B cell (primary cell): Measurements from ENCODE around the gene ZNF710. TPM values are rescaled to one million over a fixed set of nuclear protein-coding genes. Genes with fewer than 3 reads are reported as not detected.

Experiments
- ATAC-seq: fragments of 200-7000 bp; cut with Tn5 transposase; one replicate; pipeline ENCODE4 v1.10.0; 2021; ENCODE audit warnings: low read depth, mild to moderate bottlenecking, moderate number of reproducible peaks, moderate library complexity
- CTCF ChIA-PET: fragments of 350-600 bp; sonication (Branson Sonifier 250); formaldehyde crosslinking; loops from one replicate; lab custom pipeline; 2021; ENCODE audit warnings: antibody characterized with exemption, inconsistent platforms; lab: Charles Lee
- POLR2A ChIA-PET: fragments of 350-600 bp; sonication (Branson Sonifier 250); formaldehyde crosslinking; loops from one replicate; lab custom pipeline; 2021; ENCODE audit warnings: antibody characterized with exemption; lab: Charles Lee
- DNase-seq: peaks from one replicate; pipeline ENCODE4 v3.0.0; 2013
- H2AFZ ChIP-seq: 2 replicates; pipeline ENCODE4 v1.6.1; 2012; ENCODE audit warnings: mild to moderate bottlenecking, low read depth, low read length; ENCODE audit not compliant: insufficient read depth, poor library complexity, severe bottlenecking
- H3K27ac ChIP-seq, 2 donors: 1 replicate in 1 of 2; 2 replicates in 1 of 2; pipeline ENCODE4 v1.5.1; 2012 to 2013; ENCODE audit warnings: low read length in 2 of 2, mild to moderate bottlenecking in 2 of 2, moderate library complexity in 1 of 2
- H3K27me3 ChIP-seq, 4 experiments: fragments of 200-600 bp in 1 of 4; sonication (generic) in 1 of 4; replicated peaks in 1 of 4; 1 replicate in 2 of 4; 2 replicates in 2 of 4; pipeline versions ENCODE4 v1.6.1 to v1.7.0; 2013 to 2016; ENCODE audit warnings: low read length in 3 of 4, mild to moderate bottlenecking in 2 of 4, mixed read lengths in 1 of 4, moderate library complexity in 1 of 4; ENCODE audit not compliant: insufficient read depth in 4 of 4, control insufficient read depth in 3 of 4; ENCODE audit errors: control extremely low read depth in 1 of 4
- H3K36me3 ChIP-seq, 2 experiments: replicated peaks in 1 of 2; 1 replicate in 1 of 2; 2 replicates in 1 of 2; pipeline versions ENCODE4 v1.6.1 to v1.7.1; 2013; ENCODE audit warnings: low read length in 1 of 2; ENCODE audit not compliant: insufficient read depth in 2 of 2, control insufficient read depth in 1 of 2; ENCODE audit errors: control extremely low read depth in 1 of 2, extremely low read depth in 1 of 2
- H3K4me1 ChIP-seq, 2 donors: fragments of 200-600 bp in 1 of 2; sonication (generic) in 1 of 2; 1 replicate in 1 of 2; 2 replicates in 1 of 2; pipeline versions ENCODE4 v1.5.1 to v1.6.1; 2013 to 2017; ENCODE audit warnings: low read length in 2 of 2; ENCODE audit not compliant: control insufficient read depth in 2 of 2, insufficient read depth in 2 of 2
- H3K4me2 ChIP-seq: replicated peaks from 2 replicates; pipeline ENCODE3; 2012; ENCODE audit warnings: mild to moderate bottlenecking, low read depth, low read length; ENCODE audit not compliant: poor library complexity, severe bottlenecking
- H3K4me3 ChIP-seq, 5 experiments: fragments of 200-600 bp in 1 of 5; sonication (generic) in 1 of 5; 1 replicate in 3 of 5; 2 replicates in 2 of 5; pipeline versions ENCODE4 v1.5.1 to v1.7.0; 2011 to 2016; ENCODE audit warnings: low read length in 4 of 5, mild to moderate bottlenecking in 4 of 5, low read depth in 2 of 5, control low read depth in 1 of 5, moderate library complexity in 1 of 5; ENCODE audit not compliant: insufficient read depth in 1 of 5; ENCODE audit errors: control extremely low read depth in 1 of 5, extremely low read depth in 1 of 5
- H3K79me2 ChIP-seq: fragments of 200-600 bp; sonication (generic); one replicate; pipeline ENCODE4 v1.6.0; 2016; ENCODE audit warnings: low read length; ENCODE audit not compliant: control insufficient read depth, insufficient read depth
- H3K9ac ChIP-seq: fragments of 200-600 bp; sonication (generic); 2 replicates; pipeline ENCODE4 v1.6.1; 2017; ENCODE audit warnings: mild to moderate bottlenecking, low read length, moderate library complexity
- H3K9me3 ChIP-seq, 3 donors: one replicate each; pipeline versions ENCODE4 v1.6.1 to v1.7.1; 2013; ENCODE audit warnings: low read length in 2 of 3; ENCODE audit not compliant: control insufficient read depth in 2 of 3, insufficient read depth in 1 of 3; ENCODE audit errors: control extremely low read depth in 1 of 3
- H4K20me1 ChIP-seq: 2 replicates; pipeline ENCODE4 v1.6.0; 2012; ENCODE audit warnings: mild to moderate bottlenecking, low read length; ENCODE audit not compliant: insufficient read depth, control insufficient read depth, poor library complexity, severe bottlenecking
- H3K27ac Mint-ChIP-seq: one replicate; pipeline ENCODE4 v1.8.0; 2021; ENCODE audit warnings: mixed read lengths
- H3K27me3 Mint-ChIP-seq: one replicate; pipeline ENCODE4 v1.8.0; 2021; ENCODE audit warnings: mixed read lengths
- H3K4me1 Mint-ChIP-seq: one replicate; pipeline ENCODE4 v1.8.0; 2021; ENCODE audit warnings: mixed read lengths
- H3K4me3 Mint-ChIP-seq: one replicate; pipeline ENCODE4 v1.8.0; 2021; ENCODE audit warnings: mixed read lengths
- H3K9me3 Mint-ChIP-seq: one replicate; pipeline ENCODE4 v1.8.0; 2022; ENCODE audit warnings: mixed read lengths; ENCODE audit not compliant: insufficient read depth
- CTCF ChIP-seq: fragments of 200-600 bp; IDR thresholded peaks from one replicate; pipeline ENCODE4 v1.8.0; 2022; ENCODE audit warnings: antibody characterized with exemption, mild to moderate bottlenecking
- EZH2 ChIP-seq: IDR thresholded peaks from 2 replicates; pipeline ENCODE4 v1.6.1; 2012; ENCODE audit warnings: borderline replicate concordance, low read depth, mild to moderate bottlenecking, moderate library complexity, low read length; ENCODE audit not compliant: insufficient read depth, poor library complexity, severe bottlenecking
- WGBS: methylation state at CpG from one replicate; pipeline ENCODE4 v1.1.5; 2013; ENCODE audit warnings: missing lambda C conversion rate; ENCODE audit not compliant: insufficient coverage; 5-methylcytosine and 5-hydroxymethylcytosine counted together
- intact Hi-C: fragments of 100-400 bp; cut with micrococcal nuclease; formaldehyde crosslinking; loops from one replicate; pipeline ENCODE4 v1.10.0; 2022
- polyA plus RNA-seq: library from polyadenylated mRNA; depleted of rRNA; stranded (reverse); fragments of >200 nt; gene quantifications from 2 replicates; pipeline ENCODE4 v1.2.3, GENCODE V29; 2012
- total RNA-seq, 2 donors: library from RNA; stranded (reverse); fragments of 120-200 nt in 1 of 2; gene quantifications; 1 replicate in 1 of 2; 2 replicates in 1 of 2; pipeline versions ENCODE4 v1.2.3 to v1.2.4, GENCODE V29; 2013 to 2022

The ZNF710 gene
- total and polyA plus RNA-seq, 2 donors (not counting 1 experiment from before 2014, with no cell fraction given), result 8.7 to 38.7 TPM

GRCh38 chr15:90083954-90084607 is 83.0 kb downstream of the ZNF710 start:
- no peaks in the 10 kb centered on the region for H3K9me3 ChIP-seq
- WGBS, result 74% methylated on average over 10 of the region's 14 CpGs
- Mint-ChIP-seq H3K4me3 (peak overlapping the region; percentile 45), H3K27me3 (no peaks in the 10 kb centered on the region), H3K27ac (peak overlapping the region; percentile 76), H3K4me1 (peaks cover 14% of the 10 kb centered on the region), H3K9me3 (no peaks in the 10 kb centered on the region)
- no peak overlapping the region for H3K4me3 ChIP-seq
- TF ChIP-seq CTCF (no peak), EZH2 (no peak)
- ATAC-seq (peak; percentile 46), DNase-seq (no peak)
- H3K4me2 ChIP-seq, result no peak overlapping the region
- H3K9ac ChIP-seq, result no peak overlapping the region
- ChIA-PET CTCF (interaction anchor here (0.9 to 8.7 kb wide), 11 partner anchors 8 to 346 kb away, joined by 3 to 101 read pairs (median 4); no protein-coding TSS in a partner anchor), POLR2A (no interaction called here)
- peak overlapping the region in 1 of 2 donors; percentile 15 for H3K27ac ChIP-seq
- peaks cover 0 to 70% of the 10 kb centered on the region in 2 experiments for H3K36me3 ChIP-seq
- no peaks in the 10 kb centered on the region for H3K27me3 ChIP-seq
- H3K4me1 ChIP-seq, result no peaks in the 10 kb centered on the region
- H4K20me1 ChIP-seq, result no peaks in the 10 kb centered on the region
- no peak overlapping the region for H2AFZ ChIP-seq
- H3K79me2 ChIP-seq, result no peaks in the 10 kb centered on the region
- intact Hi-C loops, result no loop called here

GRCh38 chr15:90084876-90085423 is 83.8 kb downstream of the ZNF710 start:
- TF ChIP-seq CTCF (no peak), EZH2 (no peak)
- Mint-ChIP-seq H3K27ac (peak overlapping the region; percentile 26), H3K4me3 (no peak overlapping the region), H3K4me1 (peaks cover 14% of the 10 kb centered on the region), H3K9me3 (no peaks in the 10 kb centered on the region), H3K27me3 (no peaks in the 10 kb centered on the region)
- ChIA-PET CTCF (interaction anchor here (0.6 to 8.7 kb wide), 12 partner anchors 9 to 349 kb away, joined by 3 to 101 read pairs (median 4); no protein-coding TSS in a partner anchor), POLR2A (interaction anchor here (0.6 kb wide), 1 partner anchor 22 kb away, joined by 3 read pairs; no protein-coding TSS in a partner anchor)
- no peaks in the 10 kb centered on the region for H3K27me3 ChIP-seq
- no peak for ATAC-seq
- no peak overlapping the region for H3K4me2 ChIP-seq
- peaks cover 2% of the 10 kb centered on the region for H3K79me2 ChIP-seq
- peaks cover 0 to 74% of the 10 kb centered on the region in 2 experiments for H3K36me3 ChIP-seq
- H3K9me3 ChIP-seq, result no peaks in the 10 kb centered on the region
- no peak for DNase-seq
- H4K20me1 ChIP-seq, result peaks cover under 1% of the 10 kb centered on the region
- no peaks in the 10 kb centered on the region for H3K4me1 ChIP-seq
- no peak overlapping the region for H2AFZ ChIP-seq
- H3K9ac ChIP-seq, result no peak overlapping the region
- intact Hi-C loops, result no loop called here
- no peak overlapping the region for H3K4me3 ChIP-seq
- 99% methylated on average over 18 of the region's 18 CpGs for WGBS
- H3K27ac ChIP-seq, result no peak overlapping the region
